Right lobe of liver (tissue), 4 donors: ENCODE data around the gene NBPF11.
"Not testable (repeated sequence)": the region's sequence is repeated elsewhere in the genome, so short reads cannot be mapped to it uniquely, and the experiment has no call there.

Source experiments
- CTCF ChIP-seq, 4 donors: fragments of 200-600 bp in 3 of 4; fragments of 450-650 bp in 1 of 4; IDR thresholded peaks; one replicate each; pipeline versions ENCODE4 v1.5.1 to v1.8.0; 2016 to 2022; ENCODE audit warnings: antibody characterized with exemption in 4 of 4, mild to moderate bottlenecking in 2 of 4
- POLR2A ChIP-seq: fragments of 450-650 bp; IDR thresholded peaks from one replicate; pipeline ENCODE4 v1.6.1; 2017; ENCODE audit warnings: antibody characterized with exemption, mild to moderate bottlenecking
- donor health status: DM: no; HTN: no; CAD: no.
- donor health status: DM: no; HTN: no; CAD: no.
- donor health status: DM: no; HTN: yes; CAD: no.

GRCh38 chr1:148178682-148179081 lies 26.6 kb upstream of the NBPF11 start:
- TF ChIP-seq CTCF (IDR thresholded peaks at IDR 0.05); POLR2A: not testable (repeated sequence)
